Panc1 (cell line): Measurements from ENCODE around the gene CES5A. TPM values are rescaled to one million over a fixed set of nuclear protein-coding genes. Genes with fewer than 3 reads are reported as not detected.

Experiments used
- ATAC-seq: fragments of 200-7000 bp; cut with Tn5 transposase; 2 replicates; pipeline ENCODE4 v1.9.1; 2020; ENCODE audit warnings: mild to moderate bottlenecking, moderate library complexity
- BruUV-seq: library from RNA; stranded (reverse); fragments of 400-500 nt; replicated peaks from 2 replicates; lab custom pipeline; 2021; lab: Mats Ljungman, UMichigan
- CTCF ChIA-PET: fragments of 300-600 bp; sonication (Branson Sonifier 250); formaldehyde crosslinking; loops from one replicate; lab custom pipeline; 2022; ENCODE audit warnings: antibody characterized with exemption; lab: Charles Lee
- POLR2A ChIA-PET: fragments of 300-600 bp; sonication (Branson Sonifier 250); formaldehyde crosslinking; loops from one replicate; lab custom pipeline; 2022; ENCODE audit warnings: antibody characterized with exemption; lab: Charles Lee
- DNase-seq: peaks from one replicate; pipeline ENCODE4 v3.0.0-alpha.2; 2010; ENCODE audit warnings: low read depth, low spot score
- H3K27ac ChIP-seq: 2 replicates; pipeline ENCODE4 v1.5.1; 2011; ENCODE audit warnings: mild to moderate bottlenecking, low read length, inconsistent platforms
- H3K27me3 ChIP-seq: fragments of 200-500 bp; sonication (Bioruptor generic); 2 replicates; pipeline ENCODE4 v1.6.0; 2014; ENCODE audit warnings: low read length, inconsistent platforms; ENCODE audit not compliant: control insufficient read depth, insufficient read depth
- H3K36me3 ChIP-seq: fragments of 200-500 bp; sonication (Bioruptor generic); 2 replicates; pipeline ENCODE4 v1.5.1; 2014; ENCODE audit warnings: inconsistent platforms, mild to moderate bottlenecking, low read length, moderate library complexity; ENCODE audit not compliant: control insufficient read depth, insufficient read depth
- H3K4me1 ChIP-seq: 2 replicates; pipeline ENCODE4 v1.5.1; 2011; ENCODE audit warnings: inconsistent platforms, mild to moderate bottlenecking, low read length, moderate library complexity; ENCODE audit not compliant: control insufficient read depth, insufficient read depth
- H3K4me3 ChIP-seq, 2 experiments: 2 replicates each; pipeline ENCODE4 v1.5.1; 2011 to 2012; ENCODE audit warnings: low read depth in 2 of 2, low read length in 2 of 2, mild to moderate bottlenecking in 2 of 2, inconsistent platforms in 1 of 2, moderate library complexity in 1 of 2
- H3K9me3 ChIP-seq: fragments of 200-500 bp; sonication (Bioruptor generic); 2 replicates; pipeline ENCODE4 v1.5.1; 2014; ENCODE audit warnings: low read depth, mild to moderate bottlenecking, inconsistent platforms, low read length, moderate library complexity; ENCODE audit not compliant: control insufficient read depth, insufficient read depth
- CTCF ChIP-seq: fragments of 450-650 bp; IDR thresholded peaks from 2 replicates; pipeline ENCODE4 v1.5.1; 2017; ENCODE audit warnings: mild to moderate bottlenecking
- POLR2AphosphoS5 ChIP-seq: IDR thresholded peaks from 2 replicates; pipeline ENCODE4 v1.6.1; 2012; ENCODE audit warnings: mild to moderate bottlenecking, low read depth, low read length, moderate library complexity
- REST ChIP-seq, 2 experiments: IDR thresholded peaks; 2 replicates each; pipeline ENCODE4 v1.6.1; 2011 to 2012; ENCODE audit warnings: low read depth in 2 of 2, control low read depth in 1 of 2, low read length in 1 of 2, mild to moderate bottlenecking in 1 of 2, moderate library complexity in 1 of 2; ENCODE audit not compliant: insufficient read depth in 1 of 2
- SIN3A ChIP-seq: IDR thresholded peaks from 2 replicates; pipeline ENCODE4 v1.6.1; 2012; ENCODE audit warnings: low read depth, mild to moderate bottlenecking, low read length, moderate library complexity, borderline replicate concordance; ENCODE audit not compliant: insufficient read depth
- TCF7L2 ChIP-seq: IDR thresholded peaks from 2 replicates; pipeline ENCODE4 v1.6.1; 2011; ENCODE audit warnings: mild to moderate bottlenecking, low read depth, low read length, inconsistent platforms
- in situ Hi-C: cut with HindIII; loops from 2 replicates; pipeline ENCODE4 v1.10.0; 2016; ENCODE audit warnings: low sequenced_read_pairs, low pct_unique_long_range_greater_than_20kb
- intact Hi-C: fragments of 100-400 bp; cut with micrococcal nuclease; formaldehyde crosslinking; loops from one replicate; pipeline ENCODE4 v1.10.0; 2022; ENCODE audit not compliant: unreplicated experiment
- total RNA-seq: library from RNA; stranded (reverse); gene quantifications from one replicate; pipeline ENCODE4 v1.2.1, GENCODE V29; 2021; ENCODE audit not compliant: unreplicated experiment

CES5A gene
- total RNA-seq, 1 experiment from 2014 or later: not detected

- POLR2A ChIA-PET: no interaction called here
- Histone ChIP-seq H3K27me3 (no peaks in the 10 kb centered on the region; the same call in 1 of the 2 replicates), H3K36me3 (no peaks in the 10 kb centered on the region), H3K27ac (no peak overlapping the region), H3K4me1 (no peaks in the 10 kb centered on the region), H3K4me3 (no peak overlapping the region), H3K9me3 (no peaks in the 10 kb centered on the region)
- no peak for DNase-seq
- no peak for ATAC-seq
- CTCF ChIA-PET: no interaction called here
- TF ChIP-seq CTCF: no peak
- no peak for TF ChIP-seq SIN3A
- in situ Hi-C loops: no loop called here
- intact Hi-C loops: no loop called here
- no TSS peak for BruUV-seq
Measured at GRCh38 chr16:55906123-55906522, 30.9 kb upstream of the CES5A start.

- TF ChIP-seq REST (IDR thresholded peaks at IDR 0.05; ENCODE audit: insufficient read depth in 1 of 2, low read depth in 2 of 2, low read length in 1 of 2) (no peak), TCF7L2 (no peak), SIN3A (no peak), POLR2AphosphoS5 (no peak), CTCF (no peak)
- no peaks in the 10 kb centered on the region for H3K36me3 ChIP-seq
- no peak overlapping the region for H3K27ac ChIP-seq
- ChIA-PET CTCF (no interaction called here), POLR2A (no interaction called here)
- H3K9me3 ChIP-seq: no peaks in the 10 kb centered on the region
- H3K4me3 ChIP-seq: no peak overlapping the region
- in situ Hi-C loops: no loop called here
- intact Hi-C loops: no loop called here
- DNase-seq (no peak), ATAC-seq (no peak)
- BruUV-seq: no TSS peak
- H3K27me3 ChIP-seq: no peaks in the 10 kb centered on the region; the same call in 1 of the 2 replicates
- no peaks in the 10 kb centered on the region for H3K4me1 ChIP-seq
Measured at GRCh38 chr16:55905651-55906050, 30.5 kb upstream of the CES5A start.
